NB4 (cell line): Measurements from ENCODE around the gene MACC1.

ENCODE experiments used
- CTCF ChIP-seq: IDR thresholded peaks from one replicate; pipeline ENCODE4 v1.5.1; 2012; ENCODE audit warnings: low read depth, low read length
- MAX ChIP-seq: IDR thresholded peaks from 2 replicates; pipeline ENCODE4 v1.6.1; 2011; ENCODE audit warnings: low read depth, low read length
- POLR2A ChIP-seq: IDR thresholded peaks from 2 replicates; pipeline ENCODE4 v1.6.1; 2011; ENCODE audit warnings: mild to moderate bottlenecking; ENCODE audit not compliant: insufficient read length; ENCODE audit errors: extremely low read depth

- TF ChIP-seq CTCF (no peak), MAX (no peak), POLR2A (no peak)
Observed at GRCh38 chr7:20238194-20238753, 21.1 kb upstream of the MACC1 start.
